HepG2 (cell line): Measurements from ENCODE around the gene SERINC5. TPM values are rescaled to one million over a fixed set of nuclear protein-coding genes. Genes with fewer than 3 reads are reported as not detected.

Experiments
- CENPX ChIP-seq: sonication (generic); formaldehyde crosslinking; IDR thresholded peaks from 2 replicates; pipeline ENCODE4 v1.9.0; 2021; ENCODE audit warnings: mild to moderate bottlenecking, missing genetic modification reagents, moderate library complexity
- CERS6 ChIP-seq: sonication (generic); formaldehyde crosslinking; IDR thresholded peaks from 2 replicates; pipeline ENCODE4 v1.5.0; 2020; ENCODE audit warnings: missing genetic modification reagents
- HMGA1 ChIP-seq: sonication (generic); formaldehyde crosslinking; conservative IDR thresholded peaks from 2 replicates; pipeline ENCODE4 v1.4.0; 2020; ENCODE audit warnings: missing genetic modification reagents
- MIER3 ChIP-seq: IDR thresholded peaks from 2 replicates; pipeline ENCODE4 v1.6.1; 2016; ENCODE audit warnings: missing compliant biosample characterization, borderline replicate concordance
- MXI1 ChIP-seq: IDR thresholded peaks from 3 replicates; pipeline ENCODE4 v1.6.1; 2012; ENCODE audit warnings: low read depth, low read length, inconsistent platforms, borderline replicate concordance
- MYNN ChIP-seq: sonication (generic); formaldehyde crosslinking; IDR thresholded peaks from 2 replicates; pipeline ENCODE4 v1.4.0; 2020; ENCODE audit warnings: mild to moderate bottlenecking, low read depth, missing genetic modification reagents
- NCOA2 ChIP-seq: sonication (generic); formaldehyde crosslinking; IDR thresholded peaks from 2 replicates; pipeline ENCODE4 v1.8.0; 2022; ENCODE audit warnings: inconsistent platforms
- SMARCE1 ChIP-seq: fragments of 450-650 bp; IDR thresholded peaks from 2 replicates; pipeline ENCODE4 v1.6.1; 2017; ENCODE audit warnings: borderline replicate concordance
- SRSF4 ChIP-seq: fragments of 200-400 bp; formaldehyde crosslinking; IDR thresholded peaks from one replicate; pipeline ENCODE4 v1.6.1; 2018; ENCODE audit warnings: mild to moderate bottlenecking, low read depth, low read length, moderate library complexity; ENCODE audit not compliant: poor library complexity, severe bottlenecking
- TP53 ChIP-seq: sonication (generic); formaldehyde crosslinking; conservative IDR thresholded peaks from 2 replicates; pipeline ENCODE4 v1.4.0; 2020; ENCODE audit warnings: missing genetic modification reagents
- ZBTB26 ChIP-seq: IDR thresholded peaks from 2 replicates; pipeline ENCODE4 v1.6.1; 2016; ENCODE audit warnings: missing compliant biosample characterization, missing genetic modification reagents, borderline replicate concordance
- ZBTB33 ChIP-seq: sonication (generic); formaldehyde crosslinking; IDR thresholded peaks from 2 replicates; pipeline ENCODE4 v1.4.0; 2020; ENCODE audit warnings: missing genetic modification reagents
- ZBTB37 ChIP-seq: sonication (generic); formaldehyde crosslinking; IDR thresholded peaks from 2 replicates; pipeline ENCODE4 v1.4.0; 2020; ENCODE audit warnings: mild to moderate bottlenecking, missing genetic modification reagents
- ZFP1 ChIP-seq: IDR thresholded peaks from 2 replicates; pipeline ENCODE4 v1.6.1; 2016
- ZNF121 ChIP-seq: sonication (generic); formaldehyde crosslinking; IDR thresholded peaks from 2 replicates; pipeline ENCODE4 v1.5.0; 2020; ENCODE audit warnings: mild to moderate bottlenecking, missing genetic modification reagents
- ZNF280D ChIP-seq: sonication (generic); formaldehyde crosslinking; IDR thresholded peaks from 2 replicates; pipeline ENCODE4 v1.5.1; 2020; ENCODE audit warnings: mild to moderate bottlenecking, missing genetic modification reagents
- ZNF441 ChIP-seq: sonication (generic); formaldehyde crosslinking; IDR thresholded peaks from 2 replicates; pipeline ENCODE4 v1.7.0; 2021; ENCODE audit warnings: missing genetic modification reagents, borderline replicate concordance
- ZNF569 ChIP-seq: sonication (generic); formaldehyde crosslinking; IDR thresholded peaks from 2 replicates; pipeline ENCODE4 v1.5.0; 2020; ENCODE audit warnings: mild to moderate bottlenecking, missing genetic modification reagents, moderate library complexity, borderline replicate concordance
- ZNF639 ChIP-seq: conservative IDR thresholded peaks from 2 replicates; pipeline ENCODE4 v1.6.1; 2018; ENCODE audit warnings: missing genetic modification reagents
- ZNF678 ChIP-seq: sonication (generic); formaldehyde crosslinking; IDR thresholded peaks from 2 replicates; pipeline ENCODE4 v1.4.0; 2020; ENCODE audit warnings: mild to moderate bottlenecking, missing genetic modification reagents
- polyA plus RNA-seq, 8 experiments: library from polyadenylated mRNA; depleted of rRNA in 3 of 8; stranded (reverse) in 7 of 8; unstranded in 1 of 8; fragments of >200 nt; fragmentation: Illumina TruSeq in 4 of 8; extraction: Trizol in 4 of 8; gene quantifications; 2 replicates each; pipeline versions ENCODE4 v1.2.1 to v1.2.3, GENCODE V29; 2011 to 2016; ENCODE audit warnings: low read depth in 4 of 8, missing spikeins in 1 of 8, mixed read lengths in 1 of 8; ENCODE audit not compliant: insufficient read depth in 1 of 8
- total RNA-seq, 5 experiments: library from RNA; depleted of rRNA; stranded (reverse); fragments of >200 nt; fragmentation: Illumina TruSeq; extraction: Trizol; gene quantifications; 2 replicates each; pipeline ENCODE4 v1.2.3, GENCODE V29; 2016; ENCODE audit warnings: low read depth in 1 of 5

SERINC5 gene
- total and polyA plus RNA-seq, 2 of the 13 experiments (the other 11 are each of a cell fraction or from before 2014, with no cell fraction given), result 17.3 to 22.8 TPM

GRCh38 chr5:80181618-80182211 lies 74.1 kb downstream of the SERINC5 start (continued):
- TF ChIP-seq MYNN (CRISPR knock-in tag) (no peak), ZFP1 (0 out of 2 replicates have a peak, but pooled peaks have one; percentile 43), NCOA2 (peak; percentile 88), ZBTB37 (no peak), ZNF569 (CRISPR knock-in tag) (no peak), MXI1 (no peak; the same call in 2 of the 3 replicates), ZNF441 (CRISPR knock-in tag) (no peak), ZNF678 (CRISPR knock-in tag) (no peak), MIER3 (peak; percentile 57; the same call in 1 of the 2 replicates), ZNF121 (CRISPR knock-in tag) (no peak), ZNF639 (CRISPR knock-in tag) (no peak), ZBTB26 (CRISPR knock-in tag) (0 out of 2 replicates have a peak, but pooled peaks have one; percentile 32), CERS6 (no peak), SMARCE1 (no peak), ZBTB33 (CRISPR knock-in tag) (0 out of 2 replicates have a peak, but pooled peaks have one; percentile 23), HMGA1 (no peak), TP53 (CRISPR knock-in tag) (no peak), ZNF280D (CRISPR knock-in tag) (no peak), CENPX (CRISPR knock-in tag) (no peak), SRSF4 (no peak)
